ENCODE data around the gene SMC3.

DNA sequence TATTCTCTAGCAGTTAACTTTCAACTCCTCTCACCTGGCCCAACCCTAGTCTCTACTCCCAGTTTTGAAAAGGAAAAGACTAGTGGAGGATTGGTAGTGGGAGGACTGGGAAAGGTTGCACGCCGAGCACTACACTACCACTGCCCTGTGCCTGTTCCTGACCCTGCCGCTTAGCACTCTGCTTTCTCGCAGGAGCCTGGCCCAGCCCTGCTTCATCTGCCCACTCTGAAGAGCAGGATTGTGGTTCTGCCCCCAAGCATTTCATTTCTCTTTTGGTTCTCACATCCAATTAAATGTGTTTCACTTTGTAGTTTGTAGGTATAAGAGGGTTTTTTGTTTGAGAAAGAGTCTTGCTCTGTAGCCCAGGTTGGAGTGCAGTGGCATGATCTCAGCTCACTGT, 45.1 kb downstream of the SMC3 start:
- TF ChIP-seq, protein P1, sequence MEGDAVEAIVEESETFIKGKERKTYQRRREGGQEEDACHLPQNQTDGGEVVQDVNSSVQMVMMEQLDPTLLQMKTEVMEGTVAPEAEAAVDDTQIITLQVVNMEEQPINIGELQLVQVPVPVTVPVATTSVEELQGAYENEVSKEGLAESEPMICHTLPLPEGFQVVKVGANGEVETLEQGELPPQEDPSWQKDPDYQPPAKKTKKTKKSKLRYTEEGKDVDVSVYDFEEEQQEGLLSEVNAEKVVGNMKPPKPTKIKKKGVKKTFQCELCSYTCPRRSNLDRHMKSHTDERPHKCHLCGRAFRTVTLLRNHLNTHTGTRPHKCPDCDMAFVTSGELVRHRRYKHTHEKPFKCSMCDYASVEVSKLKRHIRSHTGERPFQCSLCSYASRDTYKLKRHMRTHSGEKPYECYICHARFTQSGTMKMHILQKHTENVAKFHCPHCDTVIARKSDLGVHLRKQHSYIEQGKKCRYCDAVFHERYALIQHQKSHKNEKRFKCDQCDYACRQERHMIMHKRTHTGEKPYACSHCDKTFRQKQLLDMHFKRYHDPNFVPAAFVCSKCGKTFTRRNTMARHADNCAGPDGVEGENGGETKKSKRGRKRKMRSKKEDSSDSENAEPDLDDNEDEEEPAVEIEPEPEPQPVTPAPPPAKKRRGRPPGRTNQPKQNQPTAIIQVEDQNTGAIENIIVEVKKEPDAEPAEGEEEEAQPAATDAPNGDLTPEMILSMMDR (IDR thresholded peaks at IDR 0.05), result no peak
- TF ChIP-seq POLR2A (IDR thresholded peaks at IDR 0.05), result no peak

All from right lobe of liver (tissue), 4 donors.